ENCODE results near the gene PCDH9.

DNA sequence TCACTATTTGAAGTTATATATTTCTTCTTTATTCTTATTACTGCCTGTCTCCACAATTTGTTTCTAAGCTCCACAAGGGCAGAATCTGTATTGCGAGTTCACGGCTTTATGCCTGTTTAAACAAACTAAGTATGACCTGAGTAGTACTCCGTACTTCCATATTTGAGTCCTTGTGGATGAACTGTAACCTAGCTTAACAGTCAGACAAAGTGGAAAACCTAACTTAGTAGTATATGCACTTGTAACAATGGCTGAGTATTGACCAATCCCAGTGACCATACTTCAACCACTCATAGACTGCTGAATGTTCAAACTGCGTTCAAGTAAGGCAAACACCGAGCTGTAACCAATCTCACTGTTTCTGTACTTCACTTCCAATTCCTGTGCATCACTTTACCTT, 292.7 kb downstream of the PCDH9 start:
- no peak for TF ChIP-seq EZH2 (IDR thresholded peaks at IDR 0.05; ENCODE audit: insufficient read depth, poor library complexity, severe bottlenecking)
- TF ChIP-seq EZH2phosphoT487 (IDR thresholded peaks at IDR 0.05; ENCODE audit: insufficient read depth, low read depth) = no peak
